ENCODE data around the gene CCDC88A.

- no peak for TF ChIP-seq CTCF (IDR thresholded peaks at IDR 0.05)
- TF ChIP-seq EZH2 (IDR thresholded peaks at IDR 0.05; ENCODE audit: borderline replicate concordance, insufficient read depth, low read depth, low read length, poor library complexity, severe bottlenecking): no peak
Observed at GRCh38 chr2:55355451-55355850, 64.2 kb downstream of the CCDC88A start.

All from B cell (primary cell).